Inflammatory macrophage treated with lipopolysaccharide for 1 hour (primary cell): ENCODE data around the gene CD248.

Experiments used
- DNase-seq, 2 donors: peaks; one replicate each; pipeline ENCODE4 v3.0.0-alpha.2; 2020 to 2022

Gene CD248

DNA sequence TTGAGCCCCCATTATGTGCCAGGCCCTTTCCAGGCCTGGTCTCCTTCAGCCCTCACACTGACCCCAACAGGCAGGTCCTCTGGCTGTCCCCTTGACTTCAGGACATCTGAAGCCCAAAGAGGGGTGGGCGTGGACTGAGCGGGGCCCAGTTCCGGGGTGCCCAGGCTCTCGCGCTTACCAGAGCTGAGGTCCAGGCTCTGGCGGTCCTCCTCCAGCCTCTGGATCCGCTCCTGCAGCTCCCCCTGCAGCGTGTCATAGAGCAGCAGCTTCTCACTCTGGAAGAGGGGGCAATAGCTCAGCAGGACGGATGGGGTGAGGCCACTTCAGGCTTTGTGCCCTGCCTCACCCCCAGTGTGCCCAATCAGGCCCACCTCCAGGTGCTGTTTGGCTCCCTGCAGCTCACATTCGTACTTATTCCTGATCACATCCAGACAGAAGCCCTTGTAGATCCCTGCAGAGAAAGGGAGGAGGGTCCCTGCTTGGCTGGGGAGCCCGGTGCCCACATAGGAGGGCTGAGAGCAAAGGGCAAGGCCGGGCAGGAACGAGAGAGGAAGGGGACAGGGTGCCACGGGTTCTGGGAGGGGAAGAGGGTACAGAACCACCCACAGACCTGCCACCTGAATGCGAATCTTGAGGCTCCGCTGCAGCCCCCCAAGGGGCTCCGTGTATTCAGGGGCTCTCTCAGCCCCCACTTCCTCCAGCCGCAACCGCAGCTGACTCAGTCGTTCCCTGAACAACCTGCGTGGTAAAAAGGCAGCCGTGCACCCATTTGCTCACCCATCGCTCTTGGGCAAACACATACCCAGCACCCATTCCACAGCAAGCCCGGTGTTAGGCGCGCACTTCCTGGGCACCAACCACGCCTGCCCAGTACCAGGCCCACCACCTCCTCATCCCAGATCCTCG lies 24.0 kb upstream of the CD248 start:
- DNase-seq, result no peak

DNA sequence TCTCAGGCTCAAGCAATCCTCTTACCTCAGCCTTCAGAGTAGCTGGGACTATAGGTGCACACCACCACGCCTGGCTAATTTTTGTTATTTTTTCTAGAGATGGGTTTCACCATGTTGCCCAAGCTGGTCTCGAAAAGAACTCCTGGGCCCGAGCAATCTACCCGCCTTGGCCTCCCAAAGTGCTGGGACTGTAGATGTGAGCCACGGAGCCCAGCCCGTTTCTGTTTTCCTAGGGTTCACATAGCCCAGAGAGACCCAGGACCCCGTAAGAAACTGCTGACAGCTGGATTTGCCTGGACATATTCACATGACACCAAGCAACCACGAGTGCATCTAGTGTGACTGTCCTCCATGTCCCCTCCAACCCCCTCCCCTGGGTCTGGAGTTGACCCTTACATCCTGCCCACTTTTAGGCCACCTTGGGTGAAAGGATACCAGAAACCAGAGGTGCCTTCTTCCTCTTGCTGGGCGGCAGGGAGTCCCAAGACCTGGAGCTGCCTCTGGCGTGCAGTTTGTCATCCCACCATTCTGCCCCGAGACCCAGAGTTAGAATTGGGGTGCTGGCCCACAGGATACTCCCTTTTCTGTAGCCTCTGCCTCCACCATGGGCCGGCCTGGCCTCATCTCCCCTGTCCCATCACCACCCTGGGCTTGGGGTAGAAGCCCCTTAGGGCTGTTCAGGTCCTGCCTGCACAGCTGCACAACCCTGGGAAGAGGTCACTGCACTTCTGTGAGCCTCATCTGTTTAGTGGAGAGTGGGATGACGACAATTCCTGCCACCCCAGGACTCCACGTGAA lies 23.0 kb upstream of the CD248 start:
- DNase-seq, result no peak

DNA sequence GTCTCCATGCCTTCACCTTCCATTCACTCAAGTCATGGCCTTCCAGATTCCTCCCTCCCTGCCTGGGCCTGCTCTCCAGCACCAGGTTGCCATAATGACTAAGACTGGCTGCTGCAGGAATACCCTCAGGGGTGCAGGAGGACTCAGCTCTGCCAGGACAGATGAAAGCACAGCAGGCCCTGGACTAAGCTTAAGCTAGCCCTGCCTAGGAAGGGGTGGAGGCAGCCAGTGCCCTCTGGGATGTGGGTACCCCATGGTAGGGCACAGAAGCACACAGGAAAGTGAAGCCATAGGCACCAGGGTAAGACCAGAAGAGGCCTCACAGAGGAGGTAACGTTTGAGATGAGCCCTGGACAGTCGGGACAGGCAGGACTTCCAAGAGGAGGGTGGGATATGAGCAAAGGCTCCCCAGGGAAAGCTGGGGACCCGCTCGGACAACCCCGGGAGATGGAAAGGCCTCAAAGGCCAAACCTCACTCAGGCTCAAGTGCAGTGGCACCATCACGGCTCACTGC lies 22.4 kb upstream of the CD248 start:
- no peak for DNase-seq

DNA sequence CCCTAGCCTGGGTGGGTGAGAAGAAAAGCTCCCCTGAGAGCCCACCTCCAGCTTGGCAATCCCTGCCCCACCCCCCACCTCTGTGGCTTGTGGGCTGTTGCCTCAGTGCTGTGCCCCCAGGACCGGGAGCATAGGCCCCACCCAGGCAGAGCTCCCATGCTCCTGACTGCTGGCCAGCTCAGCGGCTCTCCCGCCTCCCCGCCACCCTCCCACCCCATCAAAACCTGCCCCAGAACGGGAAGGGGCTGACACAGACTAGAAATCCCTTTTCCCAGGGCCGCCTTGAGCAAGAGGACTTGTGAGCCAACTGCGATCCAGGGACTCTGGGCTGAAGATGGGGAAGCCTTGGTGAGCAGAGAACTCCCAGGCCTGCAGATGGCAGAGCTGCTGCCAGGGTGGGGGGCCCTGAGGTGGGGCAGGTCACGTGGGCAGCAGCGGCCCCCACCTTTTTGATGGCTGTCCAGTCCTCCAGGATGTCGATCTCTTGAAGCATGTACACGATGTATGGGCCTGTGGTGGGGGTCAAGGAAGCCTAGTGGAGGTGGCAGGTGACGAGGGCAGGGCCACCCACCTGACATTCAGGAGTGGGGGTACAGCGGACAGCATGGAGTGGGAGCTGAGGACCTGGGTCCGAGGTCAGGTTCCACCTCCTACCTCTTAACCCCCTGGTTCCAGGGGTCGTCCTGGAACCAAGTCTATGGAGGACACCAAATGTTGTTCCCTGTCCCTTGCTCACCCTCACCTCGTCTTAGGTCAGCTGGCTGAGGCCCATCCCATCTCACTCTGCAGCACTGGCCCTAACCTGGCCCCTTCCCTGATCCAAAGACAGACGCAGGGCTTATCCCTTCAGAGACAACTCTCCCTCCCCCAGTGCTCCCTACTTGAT lies 21.7 kb upstream of the CD248 start:
- DNase-seq, result no peak

DNA sequence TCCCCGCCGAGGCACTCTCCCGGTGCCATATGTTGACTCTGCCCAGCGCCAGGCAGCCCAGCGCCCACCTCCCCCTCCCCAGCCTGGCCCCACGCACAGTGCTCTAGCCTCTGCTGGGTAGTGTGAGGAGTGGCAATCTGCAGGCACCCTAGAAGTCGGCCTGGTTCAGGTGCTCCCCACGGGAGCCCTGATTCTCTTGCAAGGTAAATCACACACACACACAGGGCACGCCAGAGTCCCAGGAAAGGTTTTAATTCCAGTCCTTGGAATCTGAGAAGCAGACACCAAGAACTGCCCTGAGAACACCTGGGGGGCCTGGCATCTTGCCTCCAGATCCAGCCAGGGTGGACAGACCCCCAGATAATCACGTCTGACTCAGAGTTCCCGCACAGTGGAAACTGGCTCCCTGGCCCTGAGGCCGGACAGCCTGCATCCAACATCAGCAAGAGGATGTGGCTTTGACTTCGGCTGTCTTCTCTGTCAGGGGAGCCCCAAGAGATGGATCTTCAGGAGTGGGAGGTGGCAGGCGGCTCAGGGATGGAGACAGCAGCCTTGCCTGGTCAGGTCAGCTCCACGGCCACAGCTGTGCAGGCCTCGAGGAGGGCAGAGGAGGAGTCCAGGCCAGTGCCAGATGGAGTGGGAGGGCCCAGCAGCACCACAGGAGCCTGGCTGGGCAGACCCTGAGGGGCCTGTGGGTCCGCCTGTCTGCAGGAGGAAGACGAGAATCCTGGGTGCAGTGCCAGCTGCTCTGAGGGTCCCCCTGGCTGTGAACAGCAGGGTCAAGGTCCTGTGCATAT lies 20.5 kb upstream of the CD248 start:
- DNase-seq, result no peak

DNA sequence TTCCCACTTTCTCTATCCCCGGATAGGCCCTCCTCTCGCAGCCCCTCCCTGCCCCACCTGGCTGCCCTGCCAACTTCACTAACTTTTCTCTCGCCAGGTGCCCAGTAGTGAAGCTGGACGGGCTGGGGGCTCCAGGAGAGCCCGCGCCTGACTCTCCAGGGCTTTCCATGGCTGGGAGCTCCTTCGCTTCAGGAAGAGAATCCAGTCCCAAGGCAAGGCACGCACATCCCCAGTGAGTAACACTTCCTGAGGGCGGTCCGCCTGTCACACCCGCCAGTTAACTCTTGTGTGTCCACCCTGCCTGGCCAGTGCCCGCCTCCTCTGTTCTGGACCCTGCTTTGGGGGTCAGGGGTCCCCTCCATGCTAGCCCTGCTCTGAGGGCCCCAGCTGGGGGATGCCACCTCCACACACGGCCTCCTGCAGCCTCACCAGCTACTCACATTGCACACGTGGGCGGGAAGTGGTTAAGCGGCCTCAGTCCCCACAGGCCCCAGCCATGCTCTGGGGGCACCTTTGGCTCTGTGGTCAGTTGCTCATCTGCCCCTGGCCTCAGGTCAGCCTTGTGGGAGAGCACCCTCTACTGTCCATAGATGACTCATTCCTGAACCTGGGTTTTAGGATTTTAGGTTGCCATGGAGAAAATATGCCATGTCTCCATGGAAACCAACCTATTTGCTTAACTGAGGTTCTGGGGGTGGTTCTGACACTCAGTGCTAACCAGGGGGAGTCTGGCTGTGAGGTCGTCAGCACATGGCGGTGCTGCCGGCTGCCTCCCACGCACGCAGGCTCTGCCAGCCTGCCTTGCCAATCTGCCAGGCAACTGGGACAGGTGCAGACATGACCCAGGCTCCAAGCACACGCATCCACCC lies 19.6 kb upstream of the CD248 start, which contains the start of gene RIN1:
Gene RIN1, minus strand, starts transcription at position 201 of the 869 bp plus-strand sequence. Its CDS starts 32 bp downstream, at position 169.
- peak; percentile 62 to 67 for DNase-seq

DNA sequence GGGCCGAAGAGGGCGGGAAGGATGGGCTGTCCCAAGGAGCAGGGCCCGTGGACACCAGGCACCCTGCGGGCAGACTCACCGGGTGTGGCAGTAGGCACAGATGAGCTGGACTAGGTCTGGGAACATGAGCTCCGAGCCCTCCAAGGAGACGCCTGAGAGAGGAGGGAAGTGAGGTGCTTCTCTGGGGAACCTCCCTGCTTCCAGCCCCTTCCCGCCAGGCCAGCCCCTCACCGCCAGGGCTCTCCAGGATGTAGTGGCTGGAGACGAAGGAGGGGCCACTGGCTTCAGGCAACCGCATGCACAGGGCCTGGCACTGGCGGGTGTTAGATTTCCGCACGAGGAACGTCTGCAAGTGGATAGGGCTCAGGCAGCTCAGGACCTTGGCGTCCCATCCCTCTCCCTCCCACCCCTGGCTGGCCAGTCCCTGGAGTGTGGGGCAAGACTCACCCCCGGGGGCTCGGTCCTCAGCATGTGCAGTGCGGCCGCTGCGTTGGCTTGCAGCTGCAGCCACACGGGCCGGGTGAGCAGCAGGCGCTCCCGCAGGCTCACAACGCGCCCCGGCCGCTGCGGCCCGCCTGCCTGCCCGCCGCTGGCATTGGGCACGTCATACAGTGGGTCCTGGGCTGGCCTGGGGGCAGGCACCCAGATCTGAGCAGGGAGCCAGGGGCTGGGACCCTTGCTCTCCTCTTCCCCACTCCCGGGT lies 18.8 kb upstream of the CD248 start:
- no peak for DNase-seq

DNA sequence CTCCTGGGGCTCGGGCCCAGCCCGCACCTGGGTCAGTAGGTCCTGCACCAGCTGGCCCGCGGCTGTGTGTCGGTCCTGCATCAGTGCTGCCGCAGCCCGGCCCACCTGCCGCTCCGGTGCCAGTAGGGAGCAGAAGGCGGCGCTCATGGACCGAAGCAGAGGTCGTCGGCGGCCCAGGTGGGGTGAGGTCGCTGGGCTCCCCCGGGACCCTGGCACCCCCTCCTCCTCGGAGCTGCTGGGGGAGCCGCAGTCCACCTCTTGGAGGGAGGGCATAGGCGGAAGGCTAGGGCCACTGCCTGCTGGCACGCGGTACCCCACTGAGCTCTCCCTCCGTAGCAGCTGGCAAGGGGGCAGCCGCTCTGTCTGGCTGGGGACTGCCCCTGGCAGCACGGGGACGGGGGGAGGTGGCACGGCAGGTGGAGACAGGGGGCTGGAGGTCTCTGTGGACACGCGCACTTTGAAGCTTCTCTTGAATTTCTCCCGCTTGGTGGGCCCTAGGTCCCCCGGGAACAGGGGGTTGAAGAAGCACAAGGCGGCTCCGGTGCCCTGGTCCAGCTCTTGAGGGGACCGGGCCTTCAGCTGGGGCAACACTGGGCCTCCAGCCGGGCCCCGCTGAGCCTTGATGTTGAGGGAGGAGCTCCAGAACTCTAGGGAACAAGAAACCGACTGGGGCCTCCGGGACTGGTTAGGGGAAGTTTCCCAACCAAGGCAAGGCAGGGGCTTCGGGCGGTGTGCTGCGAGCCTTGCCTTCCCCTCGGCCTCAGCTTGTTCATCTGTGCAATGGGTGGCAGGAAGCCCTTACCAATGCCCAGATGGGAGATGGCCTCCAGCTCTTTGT lies 18.0 kb upstream of the CD248 start:
- DNase-seq, result peak; percentile 28 to 40

DNA sequence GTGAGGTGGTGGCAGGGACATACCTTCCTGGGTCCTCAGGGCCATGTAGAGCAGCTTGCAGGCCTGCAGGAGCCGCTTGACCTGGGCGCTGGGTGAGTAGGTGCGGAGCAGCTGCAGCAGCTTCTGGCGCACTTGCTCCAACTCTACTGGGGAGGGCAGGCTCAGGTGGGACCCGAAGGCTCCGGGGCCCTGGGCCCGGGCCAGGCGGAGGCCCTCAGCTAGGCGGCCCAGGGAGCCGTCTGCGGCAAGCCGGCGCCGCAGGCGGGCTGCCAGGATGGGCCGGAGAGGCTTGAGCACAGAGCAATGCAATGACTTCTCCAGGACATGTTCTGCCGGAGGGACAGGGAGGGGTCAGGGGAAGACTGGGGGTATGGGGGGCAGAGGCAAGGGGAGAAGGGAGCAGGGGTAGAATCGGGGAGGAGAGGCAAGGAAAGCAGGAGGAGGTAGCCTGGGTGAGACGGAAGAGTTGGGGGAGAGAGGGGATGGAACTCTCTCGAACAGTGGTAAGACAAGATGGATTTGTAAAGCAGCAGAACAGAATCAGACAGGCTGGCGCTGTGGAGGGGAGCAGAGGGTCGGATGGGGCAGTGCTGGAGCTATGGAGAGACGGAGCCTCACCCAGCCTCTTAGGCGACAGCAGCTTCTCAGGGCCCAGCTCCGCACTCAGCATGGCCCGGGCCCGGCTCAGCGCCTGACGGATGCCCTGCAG lies 17.2 kb upstream of the CD248 start:
- no peak for DNase-seq

DNA sequence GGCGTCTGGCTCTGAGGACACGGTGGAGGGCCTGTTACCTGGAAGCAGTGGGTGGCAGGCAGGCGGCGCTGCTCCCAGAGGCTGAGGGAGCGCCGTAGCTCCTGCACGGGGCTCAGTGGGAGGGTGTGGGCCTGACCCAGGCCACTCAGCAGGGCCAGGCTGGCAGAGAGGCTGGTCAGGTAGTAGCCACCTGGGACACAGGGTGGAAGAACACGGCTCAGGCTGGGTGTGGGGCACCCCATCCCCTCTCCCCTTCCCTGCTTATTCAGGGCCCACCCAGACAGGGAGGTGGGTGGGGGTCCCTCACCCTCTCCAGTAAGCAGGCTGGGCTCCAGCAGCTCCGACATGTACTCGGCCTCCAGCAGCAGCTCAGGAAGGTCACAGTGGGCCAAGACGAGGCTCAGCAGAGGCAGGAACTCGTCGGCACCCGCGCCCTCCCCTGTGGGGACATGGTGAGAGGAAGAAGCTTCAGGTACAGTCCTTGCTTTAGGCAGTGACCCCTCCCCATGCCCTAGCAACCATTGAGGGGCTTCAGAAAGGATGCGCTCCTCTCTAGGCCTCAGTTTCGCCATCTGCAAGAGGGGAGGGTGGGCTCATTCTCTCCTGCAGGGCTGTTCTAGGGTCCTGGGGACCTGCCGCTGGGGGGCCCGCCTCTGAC lies 16.5 kb upstream of the CD248 start:
- no peak for DNase-seq

DNA sequence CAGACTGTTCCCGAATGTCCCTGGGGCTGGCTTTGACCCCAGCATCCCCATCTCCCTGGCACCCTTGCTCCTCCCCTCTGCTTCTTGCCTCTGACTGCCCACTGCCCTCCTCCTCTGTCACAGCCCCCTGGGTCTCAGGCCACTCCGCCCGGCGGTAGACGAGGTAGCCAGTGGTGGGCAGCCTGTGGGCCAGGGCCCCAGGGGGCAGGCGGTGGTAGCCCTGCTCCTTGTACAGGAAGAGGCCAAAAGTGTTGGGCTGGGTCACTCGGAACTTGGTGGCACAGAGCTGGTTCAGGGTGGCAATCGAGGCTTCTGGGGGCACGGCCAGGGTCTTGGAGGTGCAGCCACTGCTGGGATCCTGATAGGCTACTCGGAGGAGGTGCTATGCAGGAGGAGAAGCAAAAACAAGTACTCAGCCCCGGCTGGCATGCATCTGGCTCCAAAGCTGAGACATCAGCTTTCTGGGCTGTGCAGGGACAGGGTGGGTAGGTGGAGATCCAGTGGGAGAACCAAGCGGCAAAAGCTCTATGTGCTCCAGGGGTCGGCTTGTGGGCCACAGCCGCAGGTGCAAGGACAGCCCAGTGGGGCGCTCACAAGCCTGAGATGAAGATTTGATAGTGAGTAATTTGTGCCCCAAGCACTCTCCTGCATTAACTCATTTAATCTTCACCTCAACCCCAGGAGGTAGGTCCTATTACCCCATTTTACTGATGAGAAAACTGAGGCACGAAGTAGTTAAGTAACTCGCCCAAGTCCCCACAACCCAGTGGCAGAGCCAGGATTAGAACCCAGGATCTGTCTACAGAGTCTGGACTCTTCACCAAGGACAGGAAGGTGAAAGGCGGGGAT lies 15.8 kb upstream of the CD248 start:
- no peak for DNase-seq

DNA sequence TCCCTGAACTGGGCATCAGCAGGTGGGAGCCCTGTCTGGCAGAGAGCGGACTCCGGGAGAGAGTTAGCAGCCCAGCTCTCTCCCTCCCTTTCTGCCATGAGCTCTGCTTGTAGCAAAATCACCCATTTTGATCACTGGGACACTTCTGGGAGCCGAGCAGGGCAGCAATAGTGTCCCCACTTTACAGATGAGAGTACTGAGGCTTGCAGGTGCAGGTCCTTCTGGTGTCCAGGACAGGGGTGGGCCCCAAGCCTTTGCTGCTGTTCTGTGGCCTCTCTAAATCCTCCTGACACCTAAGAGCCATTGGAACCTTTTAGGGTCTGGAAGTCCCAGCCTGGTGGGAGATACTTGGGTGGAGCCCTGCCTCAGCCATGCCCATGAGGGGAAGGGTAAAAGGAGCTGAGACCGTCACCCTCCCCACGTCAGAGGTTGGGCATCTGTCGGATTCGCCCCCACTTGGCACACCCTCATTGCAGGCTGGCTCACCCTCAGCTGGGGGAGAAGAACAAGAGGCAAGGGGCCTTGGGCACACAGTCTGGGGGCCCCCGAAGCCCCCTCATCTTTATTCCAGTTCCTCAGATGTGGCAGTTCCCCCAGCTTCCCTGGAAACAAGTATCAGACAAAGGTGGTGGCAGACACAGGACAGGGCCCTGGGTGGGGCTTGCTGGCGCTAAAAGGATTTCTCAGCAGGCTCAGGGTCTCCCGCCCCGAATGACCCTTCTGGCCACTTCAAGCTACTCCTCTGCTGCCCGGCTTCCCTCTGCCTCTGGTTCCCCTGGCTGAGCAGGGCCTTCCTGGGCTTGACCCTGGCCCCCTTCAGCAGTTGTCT lies 14.9 kb upstream of the CD248 start:
- DNase-seq, result no peak

DNA sequence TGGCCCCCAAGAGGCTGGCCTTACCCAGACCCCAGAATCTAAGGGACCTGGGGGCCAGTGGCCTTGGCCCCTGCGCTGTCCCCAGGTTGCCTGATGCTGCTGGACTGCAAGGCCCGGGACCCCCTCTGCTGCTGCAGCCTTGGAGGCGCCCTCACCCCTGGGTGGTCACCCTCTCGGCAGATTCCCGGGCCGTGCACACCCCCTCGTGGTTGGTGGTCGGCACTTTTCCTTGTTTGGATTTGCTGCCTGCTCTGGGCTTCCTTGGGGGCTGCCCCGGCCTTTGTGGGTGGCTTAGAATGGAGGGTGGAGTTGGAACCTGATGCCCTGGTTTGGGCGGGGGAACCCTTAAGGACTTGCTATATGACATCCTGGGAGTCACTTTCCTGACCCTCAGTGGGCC lies 14.1 kb upstream of the CD248 start:
- no peak for DNase-seq

DNA sequence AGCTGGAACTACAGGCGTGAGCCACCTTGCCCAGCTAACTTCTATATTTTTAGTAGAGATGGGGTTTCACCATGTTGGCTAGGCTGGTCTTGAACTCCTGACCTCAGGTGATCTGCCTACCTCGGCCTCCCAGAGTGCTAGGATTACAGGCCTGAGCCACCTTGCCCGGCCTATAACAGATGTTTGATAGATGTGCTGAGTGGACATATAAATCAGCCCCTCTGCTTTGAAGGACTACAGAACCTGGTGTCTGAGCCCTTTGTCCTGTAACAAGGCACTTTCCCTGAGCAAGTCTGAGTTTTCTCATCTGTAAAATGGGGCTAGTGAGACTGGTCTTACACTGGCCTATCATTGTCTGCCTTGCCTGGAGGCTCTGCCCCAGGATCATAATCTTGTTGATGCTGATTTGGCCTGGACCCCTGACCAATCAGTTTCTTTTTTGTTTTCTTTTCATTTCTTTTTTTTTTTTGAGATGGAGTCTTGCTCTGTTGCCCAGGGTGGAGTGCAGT lies 12.4 kb upstream of the CD248 start:
- no peak for DNase-seq

DNA sequence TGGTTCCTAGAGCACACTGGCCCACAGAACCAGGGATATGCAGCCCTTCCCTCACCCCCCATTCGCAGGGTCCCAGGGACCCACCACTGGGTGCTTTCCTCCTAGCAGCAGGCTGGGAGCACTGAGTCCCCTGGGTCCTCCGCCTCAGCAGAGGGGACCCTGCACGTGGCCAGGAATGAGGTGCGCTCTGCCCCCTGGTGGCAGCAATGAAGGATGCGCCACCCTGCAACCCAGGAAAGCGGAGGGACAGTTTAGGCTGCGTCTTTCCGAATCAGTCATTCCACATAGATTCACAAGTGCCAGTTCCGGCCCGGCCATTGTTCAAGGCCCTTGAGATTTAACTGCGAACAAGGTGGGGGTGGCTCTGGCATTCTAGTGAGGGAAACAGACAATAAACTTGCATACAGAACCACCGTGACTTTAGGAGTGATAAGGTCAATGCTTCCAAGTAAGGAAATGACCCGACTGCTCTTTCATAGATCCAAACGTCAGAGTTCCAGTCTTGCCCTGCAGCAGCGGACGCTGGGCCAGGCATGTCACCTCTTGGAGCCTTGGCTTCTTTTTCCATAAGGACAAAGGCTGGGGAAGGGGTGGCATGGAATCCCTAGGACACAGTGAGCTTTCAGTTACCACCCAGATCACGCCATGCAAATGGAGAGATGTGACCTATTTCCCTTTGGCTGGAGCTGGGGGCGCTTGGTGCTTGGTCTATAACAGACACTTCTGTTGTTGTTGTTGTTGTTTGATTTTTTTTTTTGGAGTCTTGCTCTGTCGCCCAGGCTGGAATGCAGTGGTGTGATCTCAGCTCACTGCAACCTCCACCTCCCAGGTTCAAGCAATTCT lies 11.7 kb upstream of the CD248 start:
- DNase-seq, result peak; percentile 42 to 83
